ENCODE measurements around the gene DEDD2. TPM values are rescaled to one million over a fixed set of nuclear protein-coding genes. Genes with fewer than 3 reads are reported as not detected.

Gene DEDD2
- total RNA-seq, 1 experiment from 2014 or later: 45.6 TPM

GRCh38 chr19:42233678-42234292, 16.3 kb upstream of the DEDD2 start:
- Histone ChIP-seq H3K27me3 (ENCODE audit: insufficient read depth, low read depth) (no peaks in the 10 kb centered on the region), H3F3A (ENCODE audit: insufficient read depth, low read depth) (peaks cover 36% of the 10 kb centered on the region; the same call in 1 of the 2 replicates), H3K36me3 (ENCODE audit: low read depth) (peaks cover 14% of the 10 kb centered on the region; the same call in 1 of the 2 replicates), H3K4me3 (no peak overlapping the region), H4K20me1 (ENCODE audit: insufficient read depth) (peaks cover 13% of the 10 kb centered on the region; the same call in 1 of the 2 replicates), H2AFZ (no peak overlapping the region), H3K9me2 (ENCODE audit: insufficient read depth) (no peaks in the 10 kb centered on the region), H3K4me1 (replicated peaks; ENCODE audit: insufficient read depth) (no peaks in the 10 kb centered on the region), H3K4me2 (no peak overlapping the region), H3K9me3 (ENCODE audit: insufficient read depth, low read depth) (no peaks in the 10 kb centered on the region), H3K79me2 (ENCODE audit: low read depth) (no peaks in the 10 kb centered on the region), H3K27ac (no peak overlapping the region)
- DNase-seq: no peak
- CTCF ChIA-PET: no interaction called here
- intact Hi-C loops (cut with micrococcal nuclease; ENCODE audit: unreplicated experiment): no loop called here
- POLR2A ChIA-PET (ENCODE audit: unreplicated experiment): no interaction called here
- TF ChIP-seq CTCF (conservative IDR thresholded peaks at IDR 0.05): no peak
- TF ChIP-seq EZH2 (IDR thresholded peaks at IDR 0.05; ENCODE audit: low read depth): no peak
- no TSS peak for BruUV-seq (replicated peaks)

GRCh38 chr19:42233106-42233505, 15.6 kb upstream of the DEDD2 start:
- Histone ChIP-seq H3K9me2 (ENCODE audit: insufficient read depth) (no peaks in the 10 kb centered on the region), H3K27me3 (ENCODE audit: insufficient read depth, low read depth) (no peaks in the 10 kb centered on the region), H3K27ac (no peak overlapping the region), H3F3A (ENCODE audit: insufficient read depth, low read depth) (peaks cover 36% of the 10 kb centered on the region; the same call in 1 of the 2 replicates), H3K4me2 (no peak overlapping the region), H4K20me1 (ENCODE audit: insufficient read depth) (peaks cover 13% of the 10 kb centered on the region; the same call in 1 of the 2 replicates), H3K4me3 (no peak overlapping the region), H2AFZ (no peak overlapping the region), H3K36me3 (ENCODE audit: low read depth) (peaks cover 14% of the 10 kb centered on the region; the same call in 1 of the 2 replicates), H3K9me3 (ENCODE audit: insufficient read depth, low read depth) (no peaks in the 10 kb centered on the region), H3K4me1 (replicated peaks; ENCODE audit: insufficient read depth) (no peaks in the 10 kb centered on the region), H3K79me2 (ENCODE audit: low read depth) (no peaks in the 10 kb centered on the region)
- POLR2A ChIA-PET (ENCODE audit: unreplicated experiment): no interaction called here
- no TSS peak for BruUV-seq (replicated peaks)
- intact Hi-C loops (cut with micrococcal nuclease; ENCODE audit: unreplicated experiment): no loop called here
- TF ChIP-seq CTCF (conservative IDR thresholded peaks at IDR 0.05) (no peak), EZH2 (IDR thresholded peaks at IDR 0.05; ENCODE audit: low read depth) (no peak)
- CTCF ChIA-PET: no interaction called here
- no peak for DNase-seq

- no peaks in the 10 kb centered on the region for H3K79me2 ChIP-seq (ENCODE audit: low read depth)
- DNase-seq: no peak
- CTCF ChIA-PET: no interaction called here
Measured at GRCh38 chr19:42232435-42232834, 15.0 kb upstream of the DEDD2 start.

More at GRCh38 chr19:42232435-42232834, 15.0 kb upstream of the DEDD2 start:
- intact Hi-C loops (cut with micrococcal nuclease; ENCODE audit: unreplicated experiment): no loop called here
- Histone ChIP-seq H3K27me3 (ENCODE audit: insufficient read depth, low read depth) (no peaks in the 10 kb centered on the region), H2AFZ (no peak overlapping the region), H3K4me3 (no peak overlapping the region), H3K4me2 (no peak overlapping the region), H3K9me2 (ENCODE audit: insufficient read depth) (no peaks in the 10 kb centered on the region), H3F3A (ENCODE audit: insufficient read depth, low read depth) (peaks cover 36% of the 10 kb centered on the region; the same call in 1 of the 2 replicates), H4K20me1 (ENCODE audit: insufficient read depth) (peaks cover 13% of the 10 kb centered on the region; the same call in 1 of the 2 replicates), H3K9me3 (ENCODE audit: insufficient read depth, low read depth) (no peaks in the 10 kb centered on the region), H3K36me3 (ENCODE audit: low read depth) (peaks cover 14% of the 10 kb centered on the region; the same call in 1 of the 2 replicates), H3K27ac (no peak overlapping the region), H3K4me1 (replicated peaks; ENCODE audit: insufficient read depth) (no peaks in the 10 kb centered on the region)
- POLR2A ChIA-PET (ENCODE audit: unreplicated experiment): interaction anchor here (0.6 kb wide), 1 partner anchor 714 kb away, joined by 6 read pairs; no protein-coding TSS in a partner anchor
- BruUV-seq (replicated peaks): no TSS peak
- no peak for TF ChIP-seq EZH2 (IDR thresholded peaks at IDR 0.05; ENCODE audit: low read depth)
- TF ChIP-seq CTCF (conservative IDR thresholded peaks at IDR 0.05): no peak
